Upper lobe of left lung (tissue), 6 donors: ENCODE results near the gene CR1L. TPM values are rescaled to one million over a fixed set of nuclear protein-coding genes. Genes with fewer than 3 reads are reported as not detected.
"Not testable (repeated sequence)": the region's sequence is repeated elsewhere in the genome, so short reads cannot be mapped to it uniquely, and the experiment has no call there.

ENCODE experiments used
- ATAC-seq, 2 donors: fragments of 200-7000 bp; cut with Tn5 transposase; one replicate each; pipeline ENCODE4 v1.9.1; 2022; ENCODE audit warnings: mild to moderate bottlenecking in 2 of 2, moderate library complexity in 2 of 2; ENCODE audit not compliant: low FRiP score in 2 of 2
- DNase-seq, 2 donors: peaks; one replicate each; pipeline ENCODE4 v3.0.0-alpha.2; 2019 to 2020
- H3K27ac ChIP-seq, 4 donors: fragments of 200-600 bp; sonication (generic); one replicate each; pipeline ENCODE4 v1.5.1; 2016 to 2019
- H3K27me3 ChIP-seq, 4 donors: fragments of 200-600 bp; sonication (generic); one replicate each; pipeline ENCODE4 v1.5.1; 2017 to 2019
- H3K36me3 ChIP-seq, 4 donors: fragments of 200-600 bp; sonication (generic); one replicate each; pipeline ENCODE4 v1.5.1; 2016 to 2019
- H3K4me1 ChIP-seq, 4 donors: fragments of 200-600 bp; sonication (generic); one replicate each; pipeline ENCODE4 v1.5.1; 2018 to 2019
- H3K4me3 ChIP-seq, 4 donors: fragments of 200-600 bp; sonication (generic); one replicate each; pipeline ENCODE4 v1.5.1; 2017 to 2019; ENCODE audit warnings: mild to moderate bottlenecking in 2 of 4, moderate library complexity in 1 of 4
- H3K9me3 ChIP-seq, 4 donors: fragments of 200-600 bp; sonication (generic); one replicate each; pipeline ENCODE4 v1.5.1; 2018 to 2019
- EP300 ChIP-seq, 4 donors: sonication (generic); formaldehyde crosslinking; IDR thresholded peaks; one replicate each; pipeline ENCODE4 v1.5.1; 2017; ENCODE audit warnings: antibody characterized with exemption in 4 of 4, control low read depth in 2 of 4
- POLR2A ChIP-seq, 4 donors: fragments of 450-650 bp; IDR thresholded peaks; one replicate each; pipeline ENCODE4 v1.5.1; 2016 to 2017; ENCODE audit warnings: antibody characterized with exemption in 4 of 4, mild to moderate bottlenecking in 2 of 4
- POLR2AphosphoS5 ChIP-seq, 2 donors: sonication (generic); formaldehyde crosslinking; IDR thresholded peaks; one replicate each; pipeline ENCODE4 v1.5.1; 2017; ENCODE audit warnings: antibody characterized with exemption in 2 of 2
- WGBS, 2 donors: methylation state at CpG; one replicate each; pipeline ENCODE4 v1.1.5; 2017 to 2018; 5-methylcytosine and 5-hydroxymethylcytosine counted together
- total RNA-seq, 6 donors: library from RNA; depleted of rRNA in 4 of 6; stranded (reverse); fragments of >200 nt in 4 of 6; gene quantifications; one replicate each; pipeline versions ENCODE4 v1.1.0 to v1.2.1, GENCODE V29; 2016 to 2021
- TF ChIP-seq, protein P1 (sequence below), 6 experiments: fragments of 450-650 bp in 4 of 6; fragments of 200-600 bp in 2 of 6; sonication (generic) in 2 of 6; IDR thresholded peaks; one replicate each; pipeline ENCODE4 v1.5.1; 2016 to 2019; ENCODE audit warnings: antibody characterized with exemption in 6 of 6
- donor health status: DM: no; HTN: no; CAD: no; lungs with moderate emphysema.
- donor health status: DM: no; HTN: yes; CAD: no; lungs with severe emphysema.

The CR1L gene
- total RNA-seq, 6 donors from 2014 or later: 0.30 to 1.0 TPM; not detected in 4

DNA sequence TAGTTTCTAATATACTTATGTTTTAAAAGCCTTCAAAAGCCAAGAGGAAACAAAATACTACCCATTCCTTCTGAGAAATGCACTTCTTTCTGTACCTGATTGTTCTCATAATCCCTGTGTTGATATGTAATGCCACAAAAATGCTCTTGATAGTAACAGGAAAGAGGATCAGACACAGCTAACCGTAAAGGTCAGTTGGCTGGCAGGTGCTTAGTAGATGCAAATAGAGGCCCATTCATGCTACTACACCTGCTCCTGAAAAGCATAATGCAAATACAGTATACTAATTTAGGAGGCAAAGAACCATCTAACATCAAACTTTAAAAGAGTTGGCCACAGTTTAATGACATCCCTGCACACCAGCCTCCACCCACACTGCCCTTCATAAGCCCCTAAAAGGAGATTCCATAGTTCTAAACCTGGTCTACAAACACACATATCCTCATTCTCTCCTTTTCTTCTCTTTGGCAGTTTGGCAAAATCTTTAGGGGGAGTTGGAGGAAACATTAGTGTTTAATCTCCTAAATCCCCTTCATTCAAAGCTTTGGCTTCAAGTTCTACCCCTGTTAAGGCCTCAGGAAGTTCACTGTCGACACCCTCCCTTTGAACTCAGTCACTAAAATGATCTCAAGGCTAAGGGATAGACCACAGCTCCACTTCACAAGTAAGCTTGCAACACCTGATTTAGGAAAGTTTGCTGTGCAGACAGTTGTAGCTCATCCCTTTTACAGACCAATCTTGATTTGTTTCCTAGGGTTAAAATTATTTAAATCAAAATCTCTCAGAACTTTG is 104.0 kb downstream of the CR1L start:
- no peaks in the 10 kb centered on the region for H3K27me3 ChIP-seq
- WGBS, 2 donors: 36 to 47% methylated on average over 2 of the region's 2 CpGs

DNA sequence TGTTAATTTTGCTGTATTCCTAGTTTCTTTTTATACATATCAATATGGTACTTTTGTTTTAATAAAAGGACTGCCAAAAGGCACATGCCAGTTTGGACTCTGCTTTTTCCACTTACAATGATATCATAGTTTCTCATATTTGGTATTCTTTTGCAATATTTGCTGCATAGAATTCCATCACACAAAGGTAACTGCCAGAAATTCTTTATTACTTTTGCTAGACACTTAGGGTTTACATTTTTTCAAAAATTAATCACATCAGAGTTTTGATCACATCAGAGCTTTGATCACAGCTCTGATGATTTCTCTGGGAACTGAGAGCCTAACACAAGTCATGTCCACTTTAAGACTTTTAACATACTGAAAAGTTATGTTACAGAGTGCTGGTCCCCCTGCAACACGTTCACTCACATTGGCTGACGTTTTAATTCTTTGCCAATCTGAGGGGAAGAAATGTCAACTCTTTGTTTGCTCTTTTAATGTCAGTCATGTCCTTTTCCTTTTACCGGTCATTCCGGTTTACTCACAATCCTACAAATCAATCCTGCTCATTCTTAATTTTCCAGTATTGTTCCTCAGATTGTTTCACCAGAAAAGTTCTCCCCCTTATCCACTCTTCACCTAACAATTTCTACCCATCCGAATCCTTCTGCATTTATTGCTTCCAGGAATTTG is 105.8 kb downstream of the CR1L start:
- Histone ChIP-seq H3K27ac (peak overlapping the region; percentile 92 to 98 (median 98)), H3K9me3 (no peaks in the 10 kb centered on the region), H3K36me3 (no peaks in the 10 kb centered on the region), H3K4me1 (peaks cover 27 to 77% (median 60%) of the 10 kb centered on the region in 4 donors), H3K27me3 (no peaks in the 10 kb centered on the region), H3K4me3 (peak overlapping the region in 3 of 4 donors; percentile 78 to 92 (median 89))
- WGBS, 2 donors: 28 to 47% methylated on average over 5 of the region's 5 CpGs
- ATAC-seq (no peak), DNase-seq (no peak)
- TF ChIP-seq EP300 (IDR thresholded peaks at IDR 0.05) (peak in 1 of 4 donors; percentile 28), POLR2AphosphoS5 (IDR thresholded peaks at IDR 0.05) (no peak), POLR2A (IDR thresholded peaks at IDR 0.05) (no peak)
- TF ChIP-seq, protein P1, sequence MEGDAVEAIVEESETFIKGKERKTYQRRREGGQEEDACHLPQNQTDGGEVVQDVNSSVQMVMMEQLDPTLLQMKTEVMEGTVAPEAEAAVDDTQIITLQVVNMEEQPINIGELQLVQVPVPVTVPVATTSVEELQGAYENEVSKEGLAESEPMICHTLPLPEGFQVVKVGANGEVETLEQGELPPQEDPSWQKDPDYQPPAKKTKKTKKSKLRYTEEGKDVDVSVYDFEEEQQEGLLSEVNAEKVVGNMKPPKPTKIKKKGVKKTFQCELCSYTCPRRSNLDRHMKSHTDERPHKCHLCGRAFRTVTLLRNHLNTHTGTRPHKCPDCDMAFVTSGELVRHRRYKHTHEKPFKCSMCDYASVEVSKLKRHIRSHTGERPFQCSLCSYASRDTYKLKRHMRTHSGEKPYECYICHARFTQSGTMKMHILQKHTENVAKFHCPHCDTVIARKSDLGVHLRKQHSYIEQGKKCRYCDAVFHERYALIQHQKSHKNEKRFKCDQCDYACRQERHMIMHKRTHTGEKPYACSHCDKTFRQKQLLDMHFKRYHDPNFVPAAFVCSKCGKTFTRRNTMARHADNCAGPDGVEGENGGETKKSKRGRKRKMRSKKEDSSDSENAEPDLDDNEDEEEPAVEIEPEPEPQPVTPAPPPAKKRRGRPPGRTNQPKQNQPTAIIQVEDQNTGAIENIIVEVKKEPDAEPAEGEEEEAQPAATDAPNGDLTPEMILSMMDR (IDR thresholded peaks at IDR 0.05): no peak

More for the DNA sequence above, 104.0 kb downstream of the CR1L start:
- peak in 1 of 2 donors; percentile 36 for ATAC-seq
- no peaks in the 10 kb centered on the region for H3K36me3 ChIP-seq
- no peaks in the 10 kb centered on the region for H3K9me3 ChIP-seq
- H3K4me1 ChIP-seq: peaks cover 10 to 65% (median 45%) of the 10 kb centered on the region in 4 donors
- TF ChIP-seq, protein P1 (IDR thresholded peaks at IDR 0.05): peak in 1 of 6 experiments; percentile 9
- TF ChIP-seq POLR2A (IDR thresholded peaks at IDR 0.05): no peak
- peak; percentile 9 to 91 (median 53) for TF ChIP-seq EP300 (IDR thresholded peaks at IDR 0.05)
- peak in 1 of 2 donors; percentile 45 for TF ChIP-seq POLR2AphosphoS5 (IDR thresholded peaks at IDR 0.05)
- DNase-seq: peak in 1 of 2 donors; percentile 64
- H3K4me3 ChIP-seq: no peak overlapping the region
- peak overlapping the region; percentile 55 to 98 (median 75) for H3K27ac ChIP-seq

DNA sequence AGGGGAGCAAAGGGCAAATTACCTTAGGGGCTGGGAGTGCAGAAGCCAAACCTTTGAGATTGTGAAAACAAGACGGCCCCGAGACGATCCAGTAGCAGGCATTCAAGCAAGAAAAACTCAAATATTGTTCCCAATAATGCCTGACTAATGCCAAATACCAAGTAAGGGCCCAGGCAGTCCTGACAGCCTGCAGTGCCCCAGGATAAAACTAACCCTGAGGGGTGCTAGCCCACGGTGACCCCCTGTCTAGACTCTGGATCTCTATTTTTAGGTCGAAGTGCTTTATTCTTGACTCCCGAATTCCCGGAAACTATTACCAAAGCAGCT is 106.5 kb downstream of the CR1L start:
- H3K9me3 ChIP-seq, H3K36me3 ChIP-seq, H3K27me3 ChIP-seq, DNase-seq, ATAC-seq: not testable (repeated sequence)
- peak overlapping the region; percentile 92 to 98 (median 98) for H3K27ac ChIP-seq
- H3K4me1 ChIP-seq: peaks cover 31 to 77% (median 65%) of the 10 kb centered on the region in 4 donors
- 17 to 25% methylated on average over 7 of the region's 7 CpGs for WGBS, 2 donors
- peak overlapping the region in 3 of 4 donors; percentile 78 to 92 (median 89) for H3K4me3 ChIP-seq

DNA sequence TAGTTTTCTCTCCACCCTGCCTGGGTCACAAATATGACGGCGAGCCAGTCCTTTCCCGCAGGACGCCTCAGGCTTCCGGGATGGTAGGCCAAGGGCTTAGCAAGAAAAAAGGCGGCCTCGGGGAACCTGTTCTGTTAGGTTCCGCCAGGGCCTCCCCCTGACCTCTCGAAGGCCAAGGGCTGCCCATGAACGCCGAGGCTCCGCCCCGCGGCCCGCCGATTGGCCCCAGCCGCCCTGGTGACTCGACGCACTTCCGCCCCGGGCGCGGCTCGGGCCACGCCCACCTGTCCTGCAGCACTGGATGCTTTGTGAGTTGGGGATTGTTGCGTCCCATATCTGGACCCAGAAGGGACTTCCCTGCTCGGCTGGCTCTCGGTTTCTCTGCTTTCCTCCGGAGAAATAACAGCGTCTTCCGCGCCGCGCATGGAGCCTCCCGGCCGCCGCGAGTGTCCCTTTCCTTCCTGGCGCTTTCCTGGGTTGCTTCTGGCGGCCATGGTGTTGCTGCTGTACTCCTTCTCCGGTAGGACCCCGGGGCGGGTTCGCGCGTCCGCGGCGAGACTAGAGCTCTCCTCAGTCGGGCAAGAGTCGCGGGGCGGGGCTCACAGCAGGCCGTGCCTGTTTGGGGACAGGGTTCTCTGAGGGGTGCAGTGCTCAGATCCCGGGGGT is 107.0 kb downstream of the CR1L start, which contains the start of gene CD46:
CD46 (plus strand) TSS at position 265 of the 666 bp plus-strand sequence; CDS start at position 424, 159 bp downstream.
- H3K27me3 ChIP-seq: no peaks in the 10 kb centered on the region
- H3K36me3 ChIP-seq: peaks cover 0 to 1% (median 0%) of the 10 kb centered on the region in 4 donors
- peak within 1 kb of the TSS; percentile 92 to 98 (median 98) for H3K27ac ChIP-seq
- peak; percentile 99 to 100 for DNase-seq
- peaks cover 31 to 74% (median 64%) of the 10 kb centered on the region in 4 donors for H3K4me1 ChIP-seq
- TF ChIP-seq POLR2A (IDR thresholded peaks at IDR 0.05) (peak in 3 of 4 donors; percentile 90 to 97 (median 94)), EP300 (IDR thresholded peaks at IDR 0.05) (peak; percentile 52 to 70 (median 60)), POLR2AphosphoS5 (IDR thresholded peaks at IDR 0.05) (peak; percentile 92 to 93)
- TF ChIP-seq, protein P1 (IDR thresholded peaks at IDR 0.05): peak in 3 of 6 experiments; percentile 39 to 58 (median 39)
- no peaks in the 10 kb centered on the region for H3K9me3 ChIP-seq
- H3K4me3 ChIP-seq: peak within 1 kb of the TSS; percentile 78 to 92 (median 87)
- WGBS, 2 donors: 0 to 1% methylated on average over 22 to 24 of the region's 55 CpGs
- ATAC-seq: peak; percentile 99 to 100
